UCSD-AML1 (cell line): ENCODE results near the gene SMIM29.
"Not testable (repeated sequence)": the region's sequence is repeated elsewhere in the genome, so short reads cannot be mapped to it uniquely, and the experiment has no call there.

Experiments used
- DNase-seq: peaks from one replicate; lab custom pipeline; 2025; ENCODE audit not compliant: unreplicated experiment; lab: John Stamatoyannopoulos, UW

Gene SMIM29

DNA sequence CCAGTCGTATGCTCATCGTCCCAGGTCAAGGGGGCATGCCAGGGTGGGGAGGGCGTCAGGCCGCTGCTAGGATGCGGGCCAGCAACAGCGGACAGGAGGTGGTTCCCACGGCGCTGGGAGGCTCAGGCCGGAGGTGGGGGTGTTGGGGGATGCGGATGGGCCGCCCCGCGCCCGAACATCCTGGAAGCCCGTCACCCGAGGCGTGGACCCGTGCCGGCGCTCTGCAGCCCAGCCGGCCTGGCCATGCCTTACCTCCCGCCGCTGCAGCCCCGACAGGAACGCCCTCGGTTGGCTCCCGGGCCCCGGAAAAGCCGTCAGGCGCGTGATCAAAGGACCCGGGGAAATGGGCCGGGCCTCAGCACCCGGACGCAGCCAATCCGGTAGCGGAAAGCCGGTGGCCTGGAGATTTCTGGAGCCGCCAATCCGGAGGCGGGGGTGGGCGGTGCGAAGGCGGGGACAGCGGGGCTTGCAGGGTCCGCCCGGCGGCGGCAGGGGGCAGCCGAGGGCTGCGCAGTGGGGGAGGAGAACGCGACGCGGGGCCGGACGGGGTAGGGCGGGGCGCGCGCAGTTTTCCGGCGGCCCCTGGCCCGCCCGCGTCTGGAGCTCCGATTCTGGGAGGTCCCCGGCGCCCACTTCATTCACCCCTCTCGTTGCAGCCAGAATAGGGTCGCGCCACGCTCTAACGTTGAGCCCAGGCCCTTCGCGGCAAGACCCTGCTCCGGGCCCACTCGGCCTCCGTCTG lies at the start of gene SMIM29:
Gene SMIM29, minus strand, starts transcription at position 280 of the 742 bp plus-strand sequence. CDS start 1,215 bp downstream, outside the sequence.
- peak; percentile 96 for DNase-seq

DNA sequence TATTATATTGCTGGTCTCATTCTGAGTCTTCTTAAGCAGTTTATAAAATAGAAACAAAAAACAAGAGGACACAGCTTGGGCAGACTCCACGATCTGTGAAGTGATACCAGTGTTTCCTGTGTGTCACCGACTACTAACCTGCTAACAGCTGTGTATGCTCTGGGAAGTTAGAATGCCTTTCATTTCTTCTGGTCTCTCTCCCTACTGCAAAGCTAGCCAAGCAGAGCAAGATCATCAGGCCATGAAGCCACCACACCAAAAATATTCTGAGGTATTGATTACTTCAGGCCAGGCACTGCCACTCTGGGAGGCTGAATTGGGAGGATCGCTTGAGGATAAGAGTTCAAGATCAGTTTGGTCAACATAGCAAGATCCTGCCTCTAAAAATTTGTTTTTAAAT lies 46.9 kb upstream of the SMIM29 start:
- no peak for DNase-seq

DNA sequence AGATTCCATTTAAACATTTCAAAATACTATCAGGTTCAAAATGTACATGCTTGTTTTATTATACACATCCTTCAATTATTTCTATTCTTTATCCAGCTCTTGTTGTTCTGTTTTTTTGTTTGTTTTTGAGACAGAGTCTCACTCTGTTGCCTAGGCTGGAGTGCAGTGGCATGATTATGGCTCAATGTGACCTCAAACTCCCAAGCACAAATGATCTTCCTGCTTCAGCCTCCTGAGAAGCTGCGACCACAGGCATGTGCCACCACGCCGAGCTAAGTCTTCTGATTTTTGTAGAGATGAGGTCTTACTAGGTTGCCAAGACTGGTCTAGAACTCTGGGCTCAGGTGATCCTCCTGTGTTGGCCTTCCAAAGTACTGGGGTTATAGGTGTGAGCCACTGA lies 44.1 kb upstream of the SMIM29 start:
- no peak for DNase-seq

DNA sequence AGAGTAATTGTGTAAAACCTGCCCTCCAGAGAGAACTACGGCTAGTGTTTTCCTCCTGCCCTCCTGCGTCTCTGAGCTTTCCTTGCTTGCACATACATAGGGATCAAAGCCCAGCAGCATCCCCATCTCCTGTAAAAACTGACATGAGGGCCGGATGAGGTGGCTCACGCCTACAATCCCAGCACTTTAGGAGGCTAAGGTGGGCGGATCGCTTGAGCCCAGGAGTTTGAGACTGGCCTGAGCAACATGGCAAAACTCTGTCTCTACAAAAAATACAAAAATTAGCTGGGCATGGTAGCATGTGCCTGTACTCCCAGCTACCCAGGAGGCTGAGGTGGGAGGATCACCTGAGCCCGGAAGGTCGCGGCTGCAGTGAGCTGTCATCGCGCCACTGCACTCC lies 40.3 kb upstream of the SMIM29 start:
- DNase-seq: no peak

DNA sequence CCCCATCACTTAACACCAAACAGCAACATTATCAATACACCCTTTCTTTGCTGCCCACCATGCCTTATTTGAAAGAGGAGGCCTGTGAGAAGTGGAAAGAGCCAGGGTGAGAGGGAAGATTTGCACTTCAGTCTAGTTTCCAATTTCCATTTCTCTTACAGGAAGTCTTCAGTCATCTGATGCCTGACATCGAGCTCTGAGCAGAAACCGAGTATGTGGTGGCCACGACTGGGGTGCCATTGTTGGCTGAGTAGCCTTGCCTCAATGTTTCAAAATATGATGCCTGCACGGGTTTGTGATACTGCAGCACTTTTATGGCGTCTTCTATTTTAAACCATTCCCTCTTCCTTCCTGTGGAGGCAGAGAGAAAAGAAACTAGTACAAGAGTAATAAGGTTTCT lies 39.8 kb upstream of the SMIM29 start:
- peak; percentile 36 for DNase-seq

DNA sequence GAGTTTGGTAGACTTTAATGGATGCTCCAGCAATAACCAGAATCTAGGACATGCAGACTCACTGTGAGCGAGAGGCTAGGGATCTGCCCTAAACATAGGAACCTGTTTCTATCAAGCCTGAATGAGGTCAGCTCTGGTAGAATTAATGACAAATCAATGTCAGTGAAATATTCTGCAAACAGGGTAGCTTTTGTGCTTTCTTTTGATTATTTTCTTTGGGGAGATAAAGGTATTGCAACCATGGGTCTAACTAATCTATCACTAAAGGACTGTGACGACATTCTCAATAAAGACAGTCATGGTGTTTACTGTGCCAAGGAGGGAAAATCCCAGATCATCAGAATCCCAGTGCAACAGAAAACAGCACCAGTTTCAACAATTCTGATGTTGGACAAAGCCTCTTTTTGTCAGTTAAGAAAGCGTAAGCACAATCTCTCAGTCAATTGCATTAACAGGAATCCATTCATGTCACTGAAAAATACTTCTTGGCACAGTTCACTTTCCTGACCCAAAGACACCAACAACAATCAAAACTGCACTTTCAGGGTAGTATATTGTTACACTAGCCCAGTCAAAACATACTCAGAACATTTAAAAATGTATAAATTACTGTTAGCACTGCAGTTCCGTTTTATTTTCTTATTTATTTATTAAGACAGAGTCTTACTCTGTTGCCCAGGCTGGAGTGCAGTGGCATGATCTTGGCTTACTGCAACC lies 36.8 kb upstream of the SMIM29 start:
- DNase-seq: no peak

DNA sequence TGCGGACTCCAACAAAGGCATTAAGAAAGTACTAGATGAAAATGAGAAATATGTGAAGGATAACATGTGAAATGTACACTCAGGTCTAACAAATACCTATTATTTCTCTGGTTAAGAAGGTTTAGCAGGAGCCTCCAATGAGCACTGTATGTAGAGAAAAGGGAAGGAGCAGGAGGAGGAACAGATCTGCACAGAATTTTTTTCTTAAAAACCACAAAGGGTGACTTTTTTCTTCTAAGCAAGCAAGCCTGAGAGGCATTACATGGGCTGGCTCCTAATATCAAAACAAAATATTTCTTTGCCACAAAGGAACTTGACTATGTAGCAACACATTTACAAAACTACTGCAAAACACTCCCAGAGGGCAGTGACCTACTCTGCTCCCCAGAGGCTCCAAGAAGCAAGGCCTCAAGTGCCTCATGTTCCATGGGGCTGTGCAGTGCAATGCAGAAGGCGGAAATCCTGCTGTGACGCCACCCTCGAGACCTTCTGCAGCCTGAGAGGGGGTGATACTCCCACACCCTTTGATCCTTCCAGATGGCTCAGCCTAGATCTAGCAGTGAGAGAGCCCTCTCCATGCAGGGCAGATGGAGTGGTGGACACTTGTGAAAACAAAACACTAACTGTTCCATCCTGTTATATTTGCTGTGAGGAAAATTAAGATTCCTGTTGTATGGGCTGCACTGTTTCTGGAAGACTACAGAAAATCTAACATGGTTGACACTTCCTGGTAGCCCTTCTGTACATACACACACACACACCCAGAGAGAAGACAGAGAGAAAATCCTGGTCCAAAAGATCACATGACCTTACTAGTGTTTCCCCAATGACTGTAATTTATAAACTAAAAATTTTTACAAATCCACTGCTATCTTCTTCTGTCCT lies 36.0 kb upstream of the SMIM29 start:
- DNase-seq: peak; percentile 82

DNA sequence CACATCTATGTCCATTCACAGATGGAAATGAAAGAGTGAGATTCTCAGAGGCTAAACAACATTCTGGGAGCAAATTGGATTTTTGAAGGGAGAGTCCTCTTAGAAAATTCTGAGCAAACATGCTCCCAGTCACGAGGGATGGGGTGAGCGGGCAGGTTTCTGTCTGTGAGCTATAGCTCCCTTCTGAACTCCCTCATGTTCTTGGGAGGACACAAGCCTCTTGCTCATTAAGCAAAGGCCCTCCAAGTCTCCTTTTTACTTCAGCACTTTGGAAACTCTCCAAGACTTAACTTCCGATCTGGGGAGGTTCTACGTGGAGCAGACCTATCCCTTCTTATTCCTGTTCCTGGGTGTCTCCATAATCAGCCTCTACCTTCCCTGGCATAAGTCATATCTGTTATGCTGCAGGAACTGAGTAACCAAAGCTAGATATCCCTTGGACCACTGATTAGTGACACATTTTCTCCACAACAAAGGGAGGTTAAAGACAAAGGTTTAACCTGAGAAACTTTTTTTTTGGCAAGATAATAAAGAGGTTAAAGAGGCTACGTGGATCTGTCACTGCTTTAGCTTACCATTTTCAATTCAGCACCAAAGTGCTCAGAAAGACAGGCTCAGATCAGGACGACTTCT lies 33.0 kb upstream of the SMIM29 start:
- no peak for DNase-seq

DNA sequence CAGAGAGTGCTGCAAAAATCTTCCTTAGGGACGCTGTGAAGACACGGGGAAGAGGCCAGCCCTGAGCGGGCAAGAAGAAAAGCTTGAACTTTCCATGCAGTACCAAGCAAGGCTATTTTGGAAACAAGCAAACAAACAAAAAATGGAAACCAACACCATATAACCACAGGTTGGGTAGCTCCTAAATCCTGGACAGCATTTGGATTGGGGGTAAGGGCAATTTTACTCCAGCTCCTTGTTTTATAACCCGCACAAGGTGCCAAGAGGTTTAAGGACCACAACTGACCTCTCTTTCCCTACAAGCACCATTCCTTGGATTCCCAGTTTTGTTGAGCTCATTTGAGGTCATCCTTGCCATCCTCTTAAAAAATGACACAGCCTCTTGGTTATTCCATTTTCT lies 31.4 kb upstream of the SMIM29 start:
- DNase-seq: no peak

DNA sequence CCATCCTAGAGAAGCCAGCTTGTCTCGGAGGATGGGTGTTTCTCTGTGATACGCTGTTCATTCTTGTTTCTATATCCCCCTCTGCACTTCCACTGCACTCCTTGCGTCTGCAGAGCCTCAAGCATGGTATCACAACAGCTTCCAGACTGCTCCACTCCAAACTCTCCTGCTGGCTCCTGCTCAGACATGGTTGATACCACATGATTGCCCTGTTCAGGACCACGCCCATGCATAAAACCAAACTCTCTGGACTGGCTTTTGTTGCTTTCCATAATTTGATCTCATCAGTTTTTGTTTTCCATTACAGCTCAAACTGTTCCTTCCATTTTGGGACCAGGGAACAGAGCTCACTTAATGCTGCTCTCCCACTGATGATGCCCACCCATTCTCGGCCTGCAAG lies 30.0 kb upstream of the SMIM29 start:
- no peak for DNase-seq

DNA sequence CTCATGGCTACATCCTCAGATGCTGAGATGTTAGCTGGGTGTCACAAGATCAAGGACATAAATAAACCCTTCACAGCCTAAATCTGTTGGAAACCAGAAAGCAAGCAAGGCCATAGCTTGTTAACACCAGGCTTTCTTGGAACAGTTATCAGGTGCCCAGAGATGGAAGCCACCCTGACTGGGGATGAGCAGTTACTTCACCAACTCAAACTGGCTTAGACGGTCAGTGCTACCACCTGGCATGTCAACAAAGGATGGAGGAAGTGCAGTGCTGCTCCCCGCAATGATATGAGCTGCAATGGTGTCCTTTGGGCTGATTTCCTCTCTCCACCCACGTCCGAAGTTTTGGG lies 28.9 kb upstream of the SMIM29 start:
- no peak for DNase-seq

DNA sequence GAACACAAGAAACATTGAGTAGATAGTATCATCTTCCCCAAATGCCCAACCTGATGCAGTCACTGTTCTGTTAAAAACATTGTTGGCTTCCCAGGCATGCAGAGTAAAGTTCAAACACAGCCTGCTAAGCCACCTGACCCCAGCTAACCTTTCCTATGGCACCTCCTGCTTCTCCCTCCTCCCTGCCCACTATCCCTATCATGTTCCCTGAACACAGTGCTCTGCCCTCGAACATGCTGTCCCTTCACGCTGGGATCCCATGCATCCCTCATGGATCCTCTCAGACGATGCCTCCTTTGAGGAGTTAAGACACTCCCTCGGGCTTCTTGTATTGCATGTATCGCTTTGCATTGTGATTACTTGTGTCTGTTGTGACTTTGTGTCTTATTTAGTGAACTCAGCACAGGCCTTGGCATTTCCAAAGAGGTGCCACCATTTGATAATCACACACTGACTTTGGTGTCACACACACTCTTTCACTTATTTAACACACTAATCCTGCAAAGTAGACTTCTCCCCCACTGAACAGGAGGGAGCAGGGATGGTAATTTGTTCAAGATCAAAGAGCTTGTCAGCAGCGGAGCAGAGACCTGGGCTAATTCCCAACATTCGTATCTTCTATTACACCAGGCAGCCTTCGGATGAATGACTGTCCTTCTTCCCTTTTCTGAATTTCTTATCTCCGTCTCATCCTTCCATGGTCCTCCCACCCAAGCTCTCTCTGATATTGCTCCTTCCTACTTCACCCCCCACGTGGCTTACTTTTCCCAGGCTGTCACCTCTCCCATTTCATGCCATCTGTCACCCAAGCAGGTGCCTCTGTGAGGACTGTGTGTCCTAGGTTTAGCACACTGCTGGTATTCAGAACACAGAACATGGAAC lies 28.3 kb upstream of the SMIM29 start:
- no peak for DNase-seq

DNA sequence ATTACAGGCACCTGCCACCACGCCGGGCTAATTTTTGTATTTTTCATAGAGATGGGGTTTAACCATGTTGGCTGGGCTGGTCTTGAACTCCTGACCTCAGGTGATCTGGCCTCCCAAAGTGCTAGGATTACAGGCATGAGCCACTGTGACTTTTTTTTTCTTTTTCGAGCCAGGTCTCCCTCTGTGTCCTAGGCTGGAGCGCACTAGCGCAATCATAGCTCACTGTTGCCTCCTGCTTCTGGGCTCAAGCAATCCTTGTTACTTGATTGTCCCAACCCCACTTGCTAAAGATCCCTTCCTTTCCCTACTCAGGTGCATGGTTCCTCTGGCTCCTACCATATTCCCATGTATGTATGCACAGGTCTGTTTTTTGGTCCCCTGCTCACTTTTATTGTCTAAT lies 27.4 kb upstream of the SMIM29 start:
- DNase-seq: no peak

DNA sequence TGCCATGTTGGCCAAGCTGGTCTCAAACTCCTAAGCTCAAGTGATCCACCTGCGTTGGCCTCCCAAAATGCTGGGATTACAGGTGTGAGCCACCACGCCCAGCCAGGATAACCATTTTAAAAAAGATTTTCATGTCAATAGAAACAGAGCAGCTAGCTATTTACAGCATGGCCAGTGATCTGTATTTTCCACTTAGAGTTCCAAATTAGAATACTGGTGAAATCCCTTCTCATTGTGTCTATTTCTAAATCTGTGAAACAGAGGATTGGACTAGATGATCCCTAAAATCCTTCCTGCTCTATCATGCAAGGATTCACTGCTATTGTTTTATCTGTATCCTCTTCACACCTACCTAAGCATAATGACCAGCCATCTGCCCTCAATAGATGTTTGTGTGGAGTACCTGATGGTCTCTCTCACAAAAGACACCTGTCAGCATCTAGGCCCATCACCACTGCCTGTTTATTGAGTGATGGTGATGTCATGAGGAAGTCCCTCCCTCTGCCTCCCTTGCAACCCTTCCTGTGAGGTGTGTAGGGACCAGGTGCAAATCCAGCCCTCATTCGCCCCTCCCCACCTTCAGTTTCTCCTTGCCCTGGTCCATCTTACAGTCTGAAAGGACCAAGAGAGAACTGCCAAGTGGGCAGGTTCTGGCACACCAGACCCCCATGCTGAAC lies 26.5 kb upstream of the SMIM29 start:
- DNase-seq: no peak

DNA sequence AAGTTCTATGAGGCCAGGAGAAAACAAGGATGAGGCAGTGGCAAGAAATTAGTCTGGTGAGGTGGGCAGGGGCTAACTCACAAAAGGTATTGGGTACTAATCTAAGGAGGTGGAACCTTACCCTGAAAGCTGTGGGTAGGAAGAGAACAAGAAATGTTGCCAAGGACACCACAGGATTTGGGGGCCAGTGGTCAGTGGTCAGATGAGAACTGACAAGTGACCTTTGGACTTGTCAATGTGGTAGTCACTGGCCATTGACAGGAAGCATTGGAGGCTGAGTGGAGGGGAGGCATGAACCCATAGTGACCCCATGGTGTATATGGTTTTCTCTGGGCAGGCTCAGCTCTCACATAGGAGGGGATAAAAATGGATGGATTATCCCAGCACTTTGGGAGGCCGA lies 25.3 kb upstream of the SMIM29 start:
- DNase-seq: no peak

DNA sequence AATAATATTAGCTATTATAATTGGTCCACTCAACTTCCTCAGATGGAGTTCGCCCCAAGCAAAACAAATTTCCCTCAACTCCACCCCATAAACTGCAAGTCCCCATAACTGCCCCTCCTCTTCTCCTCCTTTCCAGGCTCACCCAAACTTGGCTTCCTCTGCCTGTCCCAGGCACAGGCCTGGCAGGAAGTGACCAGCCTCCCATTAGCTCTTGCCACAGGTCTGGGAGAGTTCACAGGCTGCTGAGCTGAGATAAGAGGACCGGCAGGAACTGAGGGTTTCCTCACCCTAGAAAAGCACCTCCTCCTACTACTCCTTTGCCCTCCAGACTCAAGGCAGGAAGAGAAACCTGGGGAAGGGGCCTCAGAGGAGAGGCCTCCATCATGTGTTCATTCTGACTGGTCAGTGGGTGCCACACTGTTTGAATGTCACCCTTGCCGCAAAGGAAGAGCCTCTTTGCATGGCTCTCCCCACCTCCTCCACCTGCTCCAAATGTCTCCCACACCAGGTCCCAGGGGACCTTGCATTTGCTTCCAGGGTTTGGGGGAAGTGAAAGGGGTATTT lies 24.5 kb upstream of the SMIM29 start:
- peak; percentile 89 for DNase-seq

DNA sequence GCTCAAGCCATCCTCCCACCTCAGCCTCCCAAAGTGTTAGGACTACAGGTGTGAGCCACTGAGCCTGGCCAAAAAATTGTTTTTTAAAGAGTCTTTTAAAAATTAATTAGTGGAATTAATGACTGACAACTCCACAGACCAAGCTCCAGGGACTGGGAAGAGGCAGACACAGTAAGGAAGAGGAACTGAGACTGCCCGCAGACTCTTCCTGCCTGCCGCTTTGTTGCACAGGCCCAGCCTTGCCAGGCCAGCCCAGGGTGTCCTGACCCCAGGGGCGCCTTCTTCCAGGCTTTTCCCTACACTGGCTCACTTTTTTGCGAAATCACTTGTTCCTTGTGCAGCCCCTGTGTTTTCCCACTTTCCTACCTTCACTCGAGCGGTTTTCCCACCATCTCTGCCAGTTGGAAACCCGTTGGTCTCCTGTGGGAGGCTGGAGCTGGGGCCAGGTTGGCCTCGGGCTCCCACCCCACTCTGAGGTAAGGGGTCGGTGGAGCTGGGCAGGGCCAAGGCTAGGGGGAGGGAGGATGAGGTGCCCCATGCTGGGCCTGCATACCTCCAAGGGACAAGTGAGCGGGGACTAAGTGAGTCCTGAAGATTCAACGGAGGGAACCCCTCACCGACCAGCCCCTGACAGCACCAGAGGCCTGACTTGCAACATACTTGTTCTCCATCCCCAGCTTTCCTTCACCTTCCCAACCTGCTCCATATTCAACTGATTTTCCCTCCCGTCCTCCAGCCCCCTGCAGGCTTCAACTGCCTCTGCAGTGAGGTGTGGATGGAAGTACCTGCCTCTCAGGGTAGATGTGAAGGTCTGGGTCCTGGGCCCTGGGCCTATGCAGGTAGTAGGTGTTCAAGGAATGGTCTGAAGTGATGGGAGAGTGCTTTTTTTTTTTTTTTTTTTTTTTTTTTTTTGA lies 23.5 kb upstream of the SMIM29 start:
- peak; percentile 67 for DNase-seq

DNA sequence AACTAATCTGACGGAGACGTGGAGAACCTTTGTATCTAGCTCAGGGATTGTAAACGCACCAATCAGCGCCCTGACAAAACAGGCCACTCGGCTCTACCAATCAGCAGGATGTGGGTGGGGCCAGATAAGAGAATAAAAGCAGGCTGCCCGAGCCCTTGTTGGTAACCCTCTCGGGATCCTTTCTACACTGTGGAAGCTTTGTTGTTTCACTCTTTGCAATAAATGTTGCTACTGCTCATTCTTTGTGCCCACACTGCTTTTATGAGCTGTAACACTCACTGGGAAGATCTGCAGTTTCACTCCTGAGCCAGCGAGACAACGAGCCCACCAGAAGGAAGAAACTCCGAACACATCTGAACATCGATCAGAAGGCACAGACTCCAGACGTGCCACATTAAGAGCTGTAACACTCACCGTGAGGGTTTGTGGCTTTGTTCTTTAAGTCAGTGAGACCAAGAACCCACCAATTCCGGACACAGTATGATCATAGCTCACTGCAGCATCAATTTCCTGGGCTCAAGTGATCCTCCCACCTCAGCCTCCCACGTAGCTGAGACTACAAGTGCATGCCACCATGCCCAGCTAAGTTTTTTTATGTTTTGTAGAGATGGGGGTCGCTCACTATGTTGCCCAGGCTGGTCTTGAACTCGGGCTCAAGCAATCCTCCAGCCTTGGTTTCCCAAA lies 21.0 kb upstream of the SMIM29 start:
- DNase-seq: not testable (repeated sequence)
